Measurements from ENCODE around the gene XRCC4. TPM values are rescaled to one million over a fixed set of nuclear protein-coding genes. Genes with fewer than 3 reads are reported as not detected.

The XRCC4 gene
- total RNA-seq, 1 donor from 2014 or later: 5.9 TPM

DNA sequence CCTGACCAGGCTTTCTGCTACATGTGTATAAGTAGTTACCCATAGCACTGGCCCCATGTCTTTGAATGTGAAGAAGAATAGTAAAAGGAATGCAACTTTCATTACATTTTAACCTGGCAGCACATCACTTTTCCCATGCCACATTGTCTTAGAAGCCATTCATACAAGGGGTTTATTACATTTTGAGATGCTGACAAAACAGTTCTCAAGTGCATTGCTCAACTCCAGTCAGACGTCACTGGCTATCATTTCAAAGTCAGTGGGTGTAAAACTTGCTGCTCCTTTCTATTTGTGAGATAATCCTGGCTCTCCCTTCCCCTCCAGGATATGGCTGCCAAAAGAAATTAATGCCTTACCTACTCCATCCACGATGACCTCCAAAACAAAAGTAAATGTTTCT, 297.2 kb downstream of the XRCC4 start:
- H3K27ac ChIP-seq: no peak overlapping the region
- ATAC-seq (no peak), DNase-seq (no peak)
- no peaks in the 10 kb centered on the region for H3K4me1 ChIP-seq
- no peak for TF ChIP-seq CTCF (IDR thresholded peaks at IDR 0.05)
- no peaks in the 10 kb centered on the region for H3K36me3 ChIP-seq
- H3K27me3 ChIP-seq: no peaks in the 10 kb centered on the region
- intact Hi-C loops (cut with DNase I): no loop called here
- no peak overlapping the region for H3K4me3 ChIP-seq
- H3K9me3 ChIP-seq: no peaks in the 10 kb centered on the region

DNA sequence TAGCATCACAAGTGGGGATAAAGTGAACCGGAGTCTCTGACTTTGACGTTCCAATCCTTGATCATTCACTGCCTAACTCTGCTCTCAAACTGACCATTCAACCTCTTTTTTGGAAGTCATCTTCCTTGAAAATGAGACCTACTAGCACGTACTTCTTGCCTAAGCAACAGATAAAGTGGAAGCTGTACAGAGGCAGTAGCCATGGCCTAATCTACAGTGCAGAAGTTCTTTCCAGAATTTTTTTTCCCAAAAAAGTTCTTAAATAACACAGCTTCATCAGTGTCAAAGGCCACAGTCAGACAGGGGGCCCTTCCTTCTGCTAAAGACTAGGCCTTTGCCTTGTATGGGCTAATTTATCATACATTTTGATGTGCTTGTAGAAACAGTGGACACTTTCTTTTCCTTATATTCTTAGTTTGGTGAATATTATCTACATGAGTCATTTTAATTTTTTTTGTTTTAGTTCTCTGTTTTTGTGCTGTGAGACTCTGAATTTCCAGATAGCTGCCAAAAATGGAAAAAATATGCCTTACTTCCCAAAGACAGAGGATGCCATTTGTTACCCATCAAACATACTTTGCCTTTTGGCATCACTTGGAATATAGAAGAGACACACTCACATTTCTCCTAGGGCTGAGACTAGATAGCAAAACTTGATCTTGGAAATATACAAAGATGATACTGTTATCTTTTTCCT, 297.9 kb downstream of the XRCC4 start:
- Histone ChIP-seq H3K9me3 (no peaks in the 10 kb centered on the region), H3K27ac (no peak overlapping the region), H3K4me3 (no peak overlapping the region), H3K4me1 (no peaks in the 10 kb centered on the region), H3K36me3 (no peaks in the 10 kb centered on the region), H3K27me3 (no peaks in the 10 kb centered on the region)
- DNase-seq (no peak), ATAC-seq (no peak)
- no peak for TF ChIP-seq CTCF (IDR thresholded peaks at IDR 0.05)
- intact Hi-C loops (cut with DNase I): no loop called here

DNA sequence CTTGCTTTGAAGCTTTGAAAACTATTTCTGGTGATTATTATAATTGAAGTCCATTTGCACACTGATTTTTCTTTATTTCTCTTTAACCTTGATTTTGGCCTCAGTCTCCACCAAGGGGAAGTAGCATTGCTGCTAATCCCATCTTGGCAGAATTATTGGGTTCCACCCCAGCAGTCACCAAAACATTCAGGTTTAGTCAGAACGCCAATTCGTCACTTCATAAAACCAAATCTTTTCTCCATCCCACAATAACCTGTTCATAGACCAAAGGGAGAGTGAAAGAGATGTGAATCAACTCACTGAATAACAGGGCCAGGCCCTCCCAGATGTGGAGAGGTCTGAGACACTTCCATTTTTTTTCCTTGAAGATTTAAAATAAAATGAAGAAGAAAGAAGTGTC, 299.1 kb downstream of the XRCC4 start:
- Histone ChIP-seq H3K4me1 (no peaks in the 10 kb centered on the region), H3K27me3 (no peaks in the 10 kb centered on the region), H3K27ac (no peak overlapping the region), H3K4me3 (no peak overlapping the region), H3K36me3 (no peaks in the 10 kb centered on the region), H3K9me3 (no peaks in the 10 kb centered on the region)
- ATAC-seq: no peak
- DNase-seq: no peak
- intact Hi-C loops (cut with DNase I): no loop called here
- no peak for TF ChIP-seq CTCF (IDR thresholded peaks at IDR 0.05)

- TF ChIP-seq CTCF (IDR thresholded peaks at IDR 0.05): no peak
- peak; percentile 25 for ATAC-seq
- H3K27ac ChIP-seq: no peak overlapping the region
These were observed 300.0 kb downstream of the XRCC4 start for GRCh38 chr5:83377131-83377865.

DNA sequence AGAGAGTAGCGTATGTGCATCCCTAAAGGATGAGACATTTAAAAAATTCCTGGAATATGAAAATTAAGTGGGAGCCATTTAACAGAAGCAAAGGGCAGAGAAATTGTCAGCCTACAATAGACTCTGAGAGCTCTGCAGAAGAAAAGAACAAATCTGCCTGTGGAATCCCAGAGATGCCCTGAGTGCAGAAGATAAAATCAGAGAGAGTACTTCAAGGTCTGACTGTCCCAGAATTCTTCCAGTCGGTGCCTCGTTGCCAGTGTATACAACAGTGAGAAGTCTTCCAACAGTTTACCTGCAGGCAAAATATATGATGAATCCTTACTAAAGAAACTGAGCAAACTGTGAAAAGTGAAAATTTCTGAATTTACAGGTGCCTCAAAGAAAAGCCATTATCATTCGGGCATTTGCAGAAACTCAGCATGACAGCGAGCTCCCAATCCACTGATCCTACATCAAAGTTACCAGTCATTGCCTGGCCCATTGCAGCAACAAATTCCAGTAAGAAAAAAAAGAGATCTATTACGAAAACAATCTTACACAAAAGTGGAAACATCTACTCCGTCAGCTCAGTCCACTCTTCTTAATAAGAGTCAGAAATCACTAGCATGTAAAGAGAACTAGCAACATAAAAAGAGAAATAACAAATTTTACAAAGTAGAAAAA, 301.4 kb downstream of the XRCC4 start:
- no peaks in the 10 kb centered on the region for H3K36me3 ChIP-seq
- H3K4me1 ChIP-seq: no peaks in the 10 kb centered on the region
- ATAC-seq (no peak), DNase-seq (no peak)
- H3K9me3 ChIP-seq: no peaks in the 10 kb centered on the region
- H3K27ac ChIP-seq: no peak overlapping the region
- TF ChIP-seq CTCF (IDR thresholded peaks at IDR 0.05): no peak
- intact Hi-C loops (cut with DNase I): no loop called here
- no peaks in the 10 kb centered on the region for H3K27me3 ChIP-seq
- H3K4me3 ChIP-seq: no peak overlapping the region

More at GRCh38 chr5:83377131-83377865, 300.0 kb downstream of the XRCC4 start:
- Histone ChIP-seq H3K4me1 (no peaks in the 10 kb centered on the region), H3K27me3 (no peaks in the 10 kb centered on the region), H3K4me3 (no peak overlapping the region), H3K9me3 (no peaks in the 10 kb centered on the region), H3K36me3 (no peaks in the 10 kb centered on the region)
- intact Hi-C loops (cut with DNase I): no loop called here
- no peak for DNase-seq
